H1 (cell line): ENCODE data around the gene ZNF670. TPM values are rescaled to one million over a fixed set of nuclear protein-coding genes. Genes with fewer than 3 reads are reported as not detected.
"Not testable (repeated sequence)": the region's sequence is repeated elsewhere in the genome, so short reads cannot be mapped to it uniquely, and the experiment has no call there.

ENCODE experiments used
- CTCF ChIA-PET: fragments of 300-600 bp; sonication (Branson Sonifier 250); formaldehyde crosslinking; loops from one replicate; lab custom pipeline; 2021; ENCODE audit not compliant: partially characterized antibody; lab: Charles Lee
- POLR2A ChIA-PET: fragments of 300-600 bp; sonication (Branson Sonifier 250); formaldehyde crosslinking; loops from one replicate; lab custom pipeline; 2021; ENCODE audit warnings: inconsistent platforms; ENCODE audit not compliant: partially characterized antibody; lab: Charles Lee
- DNase-seq, 2 experiments: peaks; one replicate each; pipeline versions ENCODE4 v3.0.0 to v3.0.0-alpha.2; 2010 to 2022; ENCODE audit warnings: low spot score in 2 of 2, low read depth in 1 of 2, mixed read lengths in 1 of 2
- FAIRE-seq: peaks from 2 replicates; lab custom pipeline; 2011; peaks lifted over from hg19 to GRCh38; lab: Jason Lieb, UNC
- H2AFZ ChIP-seq: 2 replicates; pipeline ENCODE4 v1.8.1; 2012; ENCODE audit warnings: low read length, inconsistent platforms
- H2AK5ac ChIP-seq: 2 replicates; pipeline ENCODE4 v1.6.1; 2013; ENCODE audit warnings: low read depth, low read length
- H2BK120ac ChIP-seq: replicated peaks from 2 replicates; pipeline ENCODE3; 2013; ENCODE audit warnings: low read depth, low read length, inconsistent platforms
- H2BK12ac ChIP-seq: 2 replicates; pipeline ENCODE4 v1.6.1; 2013; ENCODE audit warnings: low read depth, low read length
- H2BK15ac ChIP-seq: 2 replicates; pipeline ENCODE4 v1.6.1; 2013; ENCODE audit warnings: low read length
- H2BK20ac ChIP-seq: 2 replicates; pipeline ENCODE4 v1.6.1; 2013; ENCODE audit warnings: low read length
- H2BK5ac ChIP-seq: 2 replicates; pipeline ENCODE4 v1.6.1; 2013; ENCODE audit warnings: low read depth, low read length
- H3K14ac ChIP-seq: 2 replicates; pipeline ENCODE4 v1.6.1; 2013; ENCODE audit warnings: inconsistent platforms; ENCODE audit not compliant: insufficient read length
- H3K18ac ChIP-seq: 2 replicates; pipeline ENCODE4 v1.6.1; 2013; ENCODE audit warnings: low read length; ENCODE audit errors: extremely low read depth
- H3K23ac ChIP-seq: 2 replicates; pipeline ENCODE4 v1.6.1; 2013; ENCODE audit warnings: inconsistent platforms; ENCODE audit not compliant: insufficient read length
- H3K23me2 ChIP-seq: 2 replicates; pipeline ENCODE4 v1.6.1; 2013; ENCODE audit warnings: low read depth, low read length
- H3K27ac ChIP-seq: 2 replicates; pipeline ENCODE4 v1.6.1; 2011; ENCODE audit warnings: low read depth, low read length, inconsistent platforms
- H3K27me3 ChIP-seq, 4 experiments: replicated peaks in 1 of 4; 1 replicate in 1 of 4; 2 replicates in 3 of 4; pipeline versions ENCODE4 v1.6.1 to v1.8.1; 2011 to 2013; ENCODE audit warnings: low read length in 3 of 4, mild to moderate bottlenecking in 3 of 4, inconsistent platforms in 2 of 4, mixed read lengths in 2 of 4, moderate library complexity in 1 of 4; ENCODE audit not compliant: control insufficient read depth in 3 of 4, insufficient read depth in 3 of 4; ENCODE audit errors: extremely low read depth in 1 of 4
- H3K36me3 ChIP-seq, 4 experiments: 2 replicates each; pipeline versions ENCODE4 v1.6.1 to v1.8.1; 2011 to 2013; ENCODE audit warnings: mild to moderate bottlenecking in 4 of 4, low read length in 3 of 4, moderate library complexity in 2 of 4, control low read depth in 1 of 4, inconsistent platforms in 1 of 4; ENCODE audit not compliant: insufficient read depth in 4 of 4, control insufficient read depth in 2 of 4
- H3K4ac ChIP-seq: replicated peaks from 2 replicates; pipeline ENCODE3; 2013; ENCODE audit warnings: low read length, low read depth, mixed read lengths, inconsistent platforms; ENCODE audit not compliant: insufficient read length
- H3K4me1 ChIP-seq, 4 experiments: replicated peaks in 1 of 4; 1 replicate in 1 of 4; 2 replicates in 3 of 4; pipeline versions ENCODE4 v1.6.1 to v1.8.1; 2011 to 2013; ENCODE audit warnings: low read length in 3 of 4, inconsistent platforms in 2 of 4, mixed read lengths in 1 of 4; ENCODE audit not compliant: insufficient read depth in 4 of 4, control insufficient read depth in 3 of 4
- H3K4me2 ChIP-seq, 2 experiments: 2 replicates each; pipeline versions ENCODE4 v1.6.1 to v1.8.1; 2011 to 2013; ENCODE audit warnings: low read depth in 2 of 2, low read length in 2 of 2, control low read depth in 1 of 2, inconsistent platforms in 1 of 2, mild to moderate bottlenecking in 1 of 2; ENCODE audit not compliant: insufficient read depth in 1 of 2
- H3K4me3 ChIP-seq, 4 experiments: fragments of 200-600, 300-600 bp in 1 of 4; sonication (generic), shearing (Covaris generic), sonication (Bioruptor Twin) in 1 of 4; 2 replicates each; pipeline versions ENCODE4 v1.5.1 to v1.8.1; 2011 to 2016; ENCODE audit warnings: low read length in 4 of 4, low read depth in 3 of 4, control low read depth in 2 of 4, inconsistent platforms in 2 of 4, mild to moderate bottlenecking in 2 of 4, mixed read lengths in 1 of 4, moderate library complexity in 1 of 4; ENCODE audit not compliant: insufficient read depth in 2 of 4; ENCODE audit errors: extremely low read depth in 1 of 4
- H3K56ac ChIP-seq: replicated peaks from 2 replicates; pipeline ENCODE3; 2013; ENCODE audit warnings: low read depth, mild to moderate bottlenecking, mixed read lengths, low read length, inconsistent platforms; ENCODE audit not compliant: insufficient read length
- H3K79me1 ChIP-seq: 2 replicates; pipeline ENCODE4 v1.6.1; 2013; ENCODE audit warnings: low read depth, low read length, control low read depth
- H3K79me2 ChIP-seq, 2 experiments: 2 replicates each; pipeline versions ENCODE4 v1.6.1 to v1.8.1; 2012 to 2013; ENCODE audit warnings: low read length in 2 of 2, mild to moderate bottlenecking in 2 of 2, inconsistent platforms in 1 of 2; ENCODE audit not compliant: insufficient read depth in 2 of 2, control insufficient read depth in 1 of 2
- H3K9ac ChIP-seq, 4 experiments: replicated peaks in 1 of 4; 1 replicate in 1 of 4; 2 replicates in 3 of 4; pipeline versions ENCODE4 v1.6.1 to v1.8.1; 2011 to 2013; ENCODE audit warnings: low read depth in 3 of 4, low read length in 3 of 4, control low read depth in 2 of 4, mild to moderate bottlenecking in 2 of 4, moderate library complexity in 2 of 4, inconsistent platforms in 1 of 4; ENCODE audit errors: extremely low read depth in 1 of 4
- H3K9me3 ChIP-seq, 2 experiments: 2 replicates each; pipeline versions ENCODE4 v1.6.1 to v1.8.1; 2012 to 2013; ENCODE audit warnings: mild to moderate bottlenecking in 2 of 2, moderate library complexity in 2 of 2, control low read depth in 1 of 2, inconsistent platforms in 1 of 2, low read depth in 1 of 2, low read length in 1 of 2, mixed read lengths in 1 of 2; ENCODE audit not compliant: insufficient read depth in 2 of 2
- H4K20me1 ChIP-seq, 2 experiments: replicated peaks in 1 of 2; 2 replicates each; pipeline versions ENCODE3 to v1.8.1; 2011 to 2013; ENCODE audit warnings: inconsistent platforms in 2 of 2, low read length in 2 of 2, mild to moderate bottlenecking in 1 of 2; ENCODE audit not compliant: insufficient read depth in 2 of 2, control insufficient read depth in 1 of 2
- H4K5ac ChIP-seq: 2 replicates; pipeline ENCODE4 v1.6.1; 2013; ENCODE audit warnings: low read length, low read depth, mixed read lengths, inconsistent platforms; ENCODE audit not compliant: insufficient read length
- H4K8ac ChIP-seq: 2 replicates; pipeline ENCODE4 v1.8.0; 2013; ENCODE audit warnings: mild to moderate bottlenecking, moderate library complexity, low read length, inconsistent platforms; ENCODE audit not compliant: insufficient read depth; ENCODE audit errors: extremely low read depth
- H4K91ac ChIP-seq: replicated peaks from 2 replicates; pipeline ENCODE3; 2013; ENCODE audit warnings: low read length, mixed read lengths, inconsistent platforms; ENCODE audit not compliant: insufficient read length
- WGBS, 2 experiments: shearing (Covaris generic) in 1 of 2; methylation state at CpG; one replicate each; pipeline versions ENCODE4 v1.1.6 to v1.1.7; 2013 to 2015; ENCODE audit warnings: low lambda C conversion rate in 2 of 2, mixed read lengths in 2 of 2, inconsistent platforms in 1 of 2, low coverage in 1 of 2, missing lambda C conversion rate in 1 of 2; ENCODE audit not compliant: insufficient replicate concordance in 2 of 2, insufficient coverage in 1 of 2, insufficient read length in 1 of 2; ENCODE audit errors: extremely low coverage in 1 of 2, missing lambda C conversion rate in 1 of 2; 5-methylcytosine and 5-hydroxymethylcytosine counted together
- polyA plus RNA-seq, 7 experiments: library from polyadenylated mRNA; depleted of rRNA in 3 of 7; stranded (reverse) in 5 of 7; unstranded in 2 of 7; fragments of >200 nt in 5 of 7; fragments of 200-250 nt in 2 of 7; gene quantifications; 1 replicate in 5 of 7; 2 replicates in 1 of 7; 4 replicates in 1 of 7; pipeline versions ENCODE4 v1.2.1 to v1.2.3, GENCODE V29; 2011 to 2013; ENCODE audit warnings: missing spikeins in 2 of 7, mixed read lengths in 2 of 7
- total RNA-seq: library from RNA; stranded (reverse); fragmentation: NEBNext Ultra II Directional; extraction: Animal tissue kit (Norgen Biotek cat#: 25700); gene quantifications from 2 replicates; pipeline ENCODE4 v1.2.1, GENCODE V29; 2021

Gene ZNF670
- total and polyA plus RNA-seq, 2 of the 8 experiments (the other 6 are each of a cell fraction or from before 2014, with no cell fraction given) = 2.8 to 15.4 TPM

DNA sequence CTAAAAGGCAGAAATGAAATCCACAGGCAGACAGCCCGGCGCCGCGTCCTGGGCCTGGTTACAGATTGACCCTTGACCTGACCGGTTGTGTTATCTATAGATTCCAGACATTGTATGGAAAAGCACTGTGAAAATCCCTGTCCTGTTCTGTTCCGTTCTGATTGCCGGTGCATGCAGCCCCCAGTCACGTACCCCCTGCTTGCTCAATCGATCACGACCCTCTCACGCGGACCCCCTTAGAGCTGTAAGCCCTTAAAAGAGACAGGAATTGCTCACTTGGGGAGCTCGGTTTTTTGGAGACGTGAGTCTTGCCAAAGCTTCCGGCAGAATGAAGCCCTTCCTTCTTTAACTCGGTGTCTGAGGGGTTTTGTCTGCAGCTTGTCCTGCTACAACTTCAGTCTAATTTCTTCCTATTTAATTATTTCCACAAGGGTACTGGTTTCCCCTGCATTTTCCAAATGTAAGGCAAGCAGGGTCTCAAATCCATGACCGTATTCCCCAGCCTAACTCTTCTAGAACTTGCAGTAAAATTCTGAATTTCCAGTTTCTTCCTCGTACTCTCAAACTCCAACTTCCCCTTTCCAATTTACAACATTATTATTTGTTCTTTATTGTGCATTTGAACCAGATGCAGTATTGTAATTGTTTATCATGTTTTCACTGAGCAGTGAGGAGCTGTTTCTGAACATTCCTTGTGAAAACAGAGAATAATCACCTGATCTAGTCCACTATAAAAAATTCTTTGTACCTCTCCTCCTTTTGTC, 49.1 kb upstream of the ZNF670 start:
- H3K9me3 ChIP-seq = peaks cover 14 to 16% of the 10 kb centered on the region in 2 experiments; a peak in 3 of 4 replicates
- H3K79me1 ChIP-seq, H3K9ac ChIP-seq, H4K8ac ChIP-seq, H2BK15ac ChIP-seq, H2BK12ac ChIP-seq, FAIRE-seq, H3K23ac ChIP-seq, H3K23me2 ChIP-seq, H4K20me1 ChIP-seq, H3K18ac ChIP-seq, H2AFZ ChIP-seq, DNase-seq, H4K91ac ChIP-seq, H4K5ac ChIP-seq, H3K4me1 ChIP-seq, H3K56ac ChIP-seq, H2BK120ac ChIP-seq, H2BK5ac ChIP-seq, H3K27me3 ChIP-seq, H3K14ac ChIP-seq, H3K4ac ChIP-seq, H2BK20ac ChIP-seq, H3K27ac ChIP-seq, H2AK5ac ChIP-seq: not testable (repeated sequence)
- H3K79me2 ChIP-seq = peaks cover 0 to 12% of the 10 kb centered on the region in 2 experiments; a peak in 2 of 4 replicates
- peak overlapping the region; percentile 39 to 42; a peak in 3 of 4 replicates for H3K4me2 ChIP-seq
- peak overlapping the region in 2 of 4 experiments; percentile 27 to 46; a peak in 3 of 8 replicates for H3K4me3 ChIP-seq
- ChIA-PET CTCF (interaction anchor here (1.2 kb wide), 1 partner anchor 8 kb away, joined by 3 read pairs; no protein-coding TSS in a partner anchor), POLR2A (interaction anchor here (1.3 kb wide), 1 partner anchor 42 kb away, joined by 13 read pairs; no protein-coding TSS in a partner anchor)
- 38 to 100% methylated on average over 1 to 13 of the region's 18 CpGs for WGBS, 2 experiments
- peaks cover 2 to 26% (median 11%) of the 10 kb centered on the region in 4 experiments; a peak in 6 of 8 replicates for H3K36me3 ChIP-seq
